ENCODE results near the gene GRID2.

Gene GRID2

DNA sequence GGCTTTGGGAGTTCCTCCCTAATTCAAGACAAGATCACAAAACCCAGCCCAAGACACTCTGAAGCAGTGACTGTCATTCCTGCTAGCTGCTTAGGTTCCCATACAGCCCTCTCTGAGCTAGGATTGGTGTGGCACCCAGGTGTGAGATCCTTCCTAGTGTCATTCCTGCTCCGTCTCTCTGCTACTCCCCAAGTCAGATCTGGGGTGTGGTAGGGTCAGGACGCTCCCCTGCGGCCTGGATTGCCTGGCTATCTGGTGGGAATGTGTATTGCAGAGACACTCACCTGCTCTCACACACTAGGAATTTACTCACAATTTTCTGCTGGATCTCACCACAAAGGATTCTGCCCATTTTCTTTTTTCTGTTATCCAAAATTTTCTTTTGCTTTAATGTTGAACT is 964.0 kb downstream of the GRID2 start:
- no peaks in the 10 kb centered on the region for H3F3A ChIP-seq (ENCODE audit: insufficient read depth, low read length)
- no peaks in the 10 kb centered on the region for H3K79me2 ChIP-seq (ENCODE audit: low read length)
- H3K4me3 ChIP-seq (ENCODE audit: low read length), result no peak overlapping the region
- H3K4me1 ChIP-seq (ENCODE audit: low read length), result no peaks in the 10 kb centered on the region
- no peaks in the 10 kb centered on the region for H3K27me3 ChIP-seq (replicated peaks; ENCODE audit: insufficient read depth, low read length)
- no peaks in the 10 kb centered on the region for H3K36me3 ChIP-seq (replicated peaks; ENCODE audit: insufficient read depth, low read length)
- H4K20me1 ChIP-seq (ENCODE audit: insufficient read depth, low read length), result no peaks in the 10 kb centered on the region; the same call in 1 of the 2 replicates
- no peak overlapping the region for H3K27ac ChIP-seq (ENCODE audit: low read length)
- no peak overlapping the region for H2AFZ ChIP-seq (ENCODE audit: low read length)
- H3K9ac ChIP-seq (ENCODE audit: low read length), result no peak overlapping the region
- DNase-seq, result no peak
- TF ChIP-seq EZH2 (optimal IDR thresholded peaks at IDR 0.05; ENCODE audit: low read depth, low read length), result no peak
- no peak for TF ChIP-seq EZH2phosphoT487 (IDR thresholded peaks at IDR 0.05; ENCODE audit: low read length)
- TF ChIP-seq, protein P1, sequence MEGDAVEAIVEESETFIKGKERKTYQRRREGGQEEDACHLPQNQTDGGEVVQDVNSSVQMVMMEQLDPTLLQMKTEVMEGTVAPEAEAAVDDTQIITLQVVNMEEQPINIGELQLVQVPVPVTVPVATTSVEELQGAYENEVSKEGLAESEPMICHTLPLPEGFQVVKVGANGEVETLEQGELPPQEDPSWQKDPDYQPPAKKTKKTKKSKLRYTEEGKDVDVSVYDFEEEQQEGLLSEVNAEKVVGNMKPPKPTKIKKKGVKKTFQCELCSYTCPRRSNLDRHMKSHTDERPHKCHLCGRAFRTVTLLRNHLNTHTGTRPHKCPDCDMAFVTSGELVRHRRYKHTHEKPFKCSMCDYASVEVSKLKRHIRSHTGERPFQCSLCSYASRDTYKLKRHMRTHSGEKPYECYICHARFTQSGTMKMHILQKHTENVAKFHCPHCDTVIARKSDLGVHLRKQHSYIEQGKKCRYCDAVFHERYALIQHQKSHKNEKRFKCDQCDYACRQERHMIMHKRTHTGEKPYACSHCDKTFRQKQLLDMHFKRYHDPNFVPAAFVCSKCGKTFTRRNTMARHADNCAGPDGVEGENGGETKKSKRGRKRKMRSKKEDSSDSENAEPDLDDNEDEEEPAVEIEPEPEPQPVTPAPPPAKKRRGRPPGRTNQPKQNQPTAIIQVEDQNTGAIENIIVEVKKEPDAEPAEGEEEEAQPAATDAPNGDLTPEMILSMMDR (IDR thresholded peaks at IDR 0.05; ENCODE audit: low read length), result no peak
- H3K9me2 ChIP-seq (replicated peaks; ENCODE audit: insufficient read depth, low read length), result no peaks in the 10 kb centered on the region
- no peak overlapping the region for H3K4me2 ChIP-seq (ENCODE audit: low read depth, low read length)
- no peaks in the 10 kb centered on the region for H3K9me3 ChIP-seq (replicated peaks; ENCODE audit: insufficient read depth, low read length)

DNA sequence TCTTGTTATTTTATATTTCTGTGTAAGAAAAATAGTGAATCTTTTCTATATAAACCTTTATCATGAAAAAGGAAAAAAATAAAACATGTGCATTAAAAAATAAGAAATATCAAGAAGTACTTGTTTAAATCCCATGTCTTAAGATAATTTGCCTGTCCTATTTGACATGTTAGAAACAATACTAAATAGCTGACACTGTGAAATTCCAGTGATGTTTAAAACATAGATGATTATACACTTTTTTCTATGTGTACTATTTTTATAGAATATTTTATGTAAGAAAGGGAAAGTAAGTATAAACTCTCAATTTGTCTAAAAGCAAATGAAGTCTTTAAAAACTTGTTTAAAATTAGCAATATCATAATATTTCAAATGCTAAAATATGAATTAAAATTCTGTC is 981.6 kb downstream of the GRID2 start:
- no peaks in the 10 kb centered on the region for H3K4me1 ChIP-seq (ENCODE audit: low read length)

DNA sequence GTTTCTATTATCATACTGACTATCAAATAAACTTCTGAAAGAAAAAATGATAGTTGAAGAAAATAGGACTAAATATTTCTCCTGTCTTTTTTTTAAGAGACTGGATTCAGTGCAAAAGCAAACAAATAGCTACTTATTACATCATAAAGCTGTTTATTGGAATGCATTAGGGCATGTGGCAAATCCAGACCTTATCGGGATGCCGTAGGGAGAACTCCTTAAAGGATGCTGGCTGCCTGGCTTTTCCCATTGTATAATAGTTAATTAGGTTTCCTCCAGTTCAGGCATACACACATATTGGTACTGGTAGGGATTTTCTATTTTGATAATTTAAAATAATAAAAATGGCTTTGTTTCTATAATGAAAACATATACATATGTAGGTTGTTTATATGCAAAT is 985.5 kb downstream of the GRID2 start:
- Histone ChIP-seq H3K9me2 (replicated peaks; ENCODE audit: insufficient read depth, low read length) (no peaks in the 10 kb centered on the region), H4K20me1 (ENCODE audit: insufficient read depth, low read length) (no peaks in the 10 kb centered on the region), H3K27me3 (replicated peaks; ENCODE audit: insufficient read depth, low read length) (no peaks in the 10 kb centered on the region), H3K27ac (ENCODE audit: low read length) (no peak overlapping the region), H3K4me2 (ENCODE audit: low read depth, low read length) (no peak overlapping the region), H3K9ac (ENCODE audit: low read length) (no peak overlapping the region), H3F3A (ENCODE audit: insufficient read depth, low read length) (no peaks in the 10 kb centered on the region), H3K79me2 (ENCODE audit: low read length) (no peaks in the 10 kb centered on the region), H3K4me1 (ENCODE audit: low read length) (no peaks in the 10 kb centered on the region), H3K9me3 (replicated peaks; ENCODE audit: insufficient read depth, low read length) (no peaks in the 10 kb centered on the region), H3K4me3 (ENCODE audit: low read length) (no peak overlapping the region), H2AFZ (ENCODE audit: low read length) (no peak overlapping the region), H3K36me3 (replicated peaks; ENCODE audit: insufficient read depth, low read length) (no peaks in the 10 kb centered on the region)
- DNase-seq, result no peak
- no peak for TF ChIP-seq EZH2 (optimal IDR thresholded peaks at IDR 0.05; ENCODE audit: low read depth, low read length)
- no peak for TF ChIP-seq EZH2phosphoT487 (IDR thresholded peaks at IDR 0.05; ENCODE audit: low read length)
- TF ChIP-seq, protein P1 (IDR thresholded peaks at IDR 0.05; ENCODE audit: low read length), result no peak

More for the DNA sequence above, 981.6 kb downstream of the GRID2 start:
- Histone ChIP-seq H3K4me2 (ENCODE audit: low read depth, low read length) (no peak overlapping the region), H3K9me3 (replicated peaks; ENCODE audit: insufficient read depth, low read length) (no peaks in the 10 kb centered on the region), H4K20me1 (ENCODE audit: insufficient read depth, low read length) (no peaks in the 10 kb centered on the region), H3K36me3 (replicated peaks; ENCODE audit: insufficient read depth, low read length) (no peaks in the 10 kb centered on the region), H3F3A (ENCODE audit: insufficient read depth, low read length) (no peaks in the 10 kb centered on the region), H3K9me2 (replicated peaks; ENCODE audit: insufficient read depth, low read length) (no peaks in the 10 kb centered on the region), H3K79me2 (ENCODE audit: low read length) (no peaks in the 10 kb centered on the region), H2AFZ (ENCODE audit: low read length) (no peak overlapping the region), H3K4me3 (ENCODE audit: low read length) (no peak overlapping the region), H3K27ac (ENCODE audit: low read length) (no peak overlapping the region), H3K9ac (ENCODE audit: low read length) (no peak overlapping the region), H3K27me3 (replicated peaks; ENCODE audit: insufficient read depth, low read length) (no peaks in the 10 kb centered on the region)
- DNase-seq, result no peak
- TF ChIP-seq EZH2 (optimal IDR thresholded peaks at IDR 0.05; ENCODE audit: low read depth, low read length) (no peak), EZH2phosphoT487 (IDR thresholded peaks at IDR 0.05; ENCODE audit: low read length) (no peak)
- TF ChIP-seq, protein P1 (IDR thresholded peaks at IDR 0.05; ENCODE audit: low read length), result no peak

Data from MM.1S (cell line).